Mammary microvascular endothelial cell (primary cell): ENCODE results near the gene FRMD4B. TPM values are rescaled to one million over a fixed set of nuclear protein-coding genes. Genes with fewer than 3 reads are reported as not detected.

Source experiments
- total RNA-seq: library from RNA; depleted of rRNA; stranded (reverse); fragments of >200 nt; gene quantifications from 2 replicates; pipeline ENCODE4 v1.2.3, GENCODE V29; 2015

FRMD4B gene
- total RNA-seq: 23.6 and 36.4 TPM in 2 replicates

DNA sequence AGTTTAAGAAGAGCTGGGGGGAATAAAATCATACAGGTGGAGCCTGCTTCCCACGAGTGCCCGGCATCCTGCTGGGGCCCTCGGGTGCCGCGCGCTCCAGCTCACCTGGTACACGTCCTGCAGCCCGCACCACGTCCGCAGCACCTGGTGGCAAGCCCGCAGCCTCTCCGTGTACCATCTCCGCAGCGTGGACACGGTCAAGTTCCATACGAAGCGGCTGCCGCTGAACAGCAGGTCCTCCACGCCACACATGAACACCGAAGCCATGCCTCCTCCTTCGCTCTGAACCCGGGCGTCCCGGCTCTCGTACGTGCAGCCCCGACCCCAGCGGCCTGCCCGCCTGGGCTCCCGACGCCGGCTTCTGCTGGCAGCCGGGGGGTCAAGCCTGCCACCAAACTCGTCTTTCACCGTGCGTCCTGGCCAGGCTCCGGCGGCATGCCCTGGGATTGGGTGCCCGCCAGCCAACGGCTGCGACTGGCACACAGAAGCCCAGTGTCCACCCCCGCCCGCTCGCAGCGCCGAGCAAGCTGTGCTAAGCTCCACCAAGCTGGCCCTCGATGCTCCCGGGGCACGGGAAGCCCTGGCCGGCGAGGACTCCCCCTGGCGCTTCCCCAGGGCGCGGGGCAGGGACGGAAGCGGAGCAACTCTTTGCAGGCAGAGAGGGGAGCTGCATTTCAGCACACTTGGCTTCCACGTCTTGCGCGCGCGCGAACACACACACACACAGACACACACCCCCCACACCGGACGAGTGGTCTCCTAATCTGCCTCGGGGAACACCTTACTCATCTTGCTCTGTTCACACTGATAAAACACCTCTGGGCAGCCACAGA, at the start of gene FRMD4B:
Gene FRMD4B (minus strand): TSS at position 366 of the 833 bp plus-strand sequence. CDS start 99 bp downstream, at position 267.

GRCh38 chr3:69122403-69122802, 263.5 kb downstream of the FRMD4B start, which contains the start of gene LMOD3:
Gene LMOD3, minus strand, starts transcription at chr3:69122595. Its CDS starts 209 bp downstream, at chr3:69122386.

